D721Med (cell line): ENCODE results near the gene CPVL.

Experiments
- DNase-seq: peaks from one replicate; pipeline ENCODE4 v3.0.0; 2011; ENCODE audit warnings: low spot score; ENCODE audit not compliant: insufficient read length
- FAIRE-seq: peaks from 2 replicates; lab custom pipeline; 2011; peaks lifted over from hg19 to GRCh38; lab: Jason Lieb, UNC
- CTCF ChIP-seq: IDR thresholded peaks from 2 replicates; pipeline ENCODE4 v1.5.1; 2012; ENCODE audit warnings: mild to moderate bottlenecking, control low read depth; ENCODE audit not compliant: insufficient read depth; ENCODE audit errors: missing control alignments

CPVL gene

GRCh38 chr7:29113384-29114102 is 32.8 kb downstream of the CPVL start:
- peak; percentile 66 for TF ChIP-seq CTCF
- FAIRE-seq (no peak), DNase-seq (no peak)

GRCh38 chr7:29112721-29113120 is 33.6 kb downstream of the CPVL start:
- DNase-seq (no peak), FAIRE-seq (no peak)
- no peak for TF ChIP-seq CTCF

GRCh38 chr7:29109899-29110298 is 36.4 kb downstream of the CPVL start:
- no peak for FAIRE-seq
- TF ChIP-seq CTCF = no peak
- no peak for DNase-seq

- TF ChIP-seq CTCF = no peak
- DNase-seq (no peak), FAIRE-seq (no peak)
Observed at GRCh38 chr7:29109358-29109757, 37.0 kb downstream of the CPVL start.

- DNase-seq = no peak
- FAIRE-seq = no peak
- no peak for TF ChIP-seq CTCF
Observed at GRCh38 chr7:29107056-29107455, 39.3 kb downstream of the CPVL start.

GRCh38 chr7:29106669-29106988 is 39.7 kb downstream of the CPVL start:
- no peak for TF ChIP-seq CTCF
- DNase-seq = no peak
- no peak for FAIRE-seq
